Ovary (tissue), 3 donors: Measurements from ENCODE around the gene DLL1.

Source experiments
- CTCF ChIP-seq, 3 donors: fragments of 450-650 bp in 2 of 3; fragments of 200-600 bp in 1 of 3; IDR thresholded peaks; one replicate each; pipeline versions ENCODE4 v1.5.1 to v1.8.0; 2016 to 2022; ENCODE audit warnings: antibody characterized with exemption in 3 of 3, mild to moderate bottlenecking in 1 of 3
- EP300 ChIP-seq: sonication (generic); formaldehyde crosslinking; IDR thresholded peaks from one replicate; pipeline ENCODE4 v1.6.1; 2017; ENCODE audit warnings: antibody characterized with exemption
- donor health status: DM: no; HTN: no; CAD: no.

- TF ChIP-seq CTCF (IDR thresholded peaks at IDR 0.05) (no peak), EP300 (no peak)
Observed at GRCh38 chr6:170256641-170257040, 34.2 kb downstream of the DLL1 start.
